ENCODE measurements around the gene FOXD4L1.
"Not testable (repeated sequence)": the region's sequence is repeated elsewhere in the genome, so short reads cannot be mapped to it uniquely, and the experiment has no call there.

Gene FOXD4L1

DNA sequence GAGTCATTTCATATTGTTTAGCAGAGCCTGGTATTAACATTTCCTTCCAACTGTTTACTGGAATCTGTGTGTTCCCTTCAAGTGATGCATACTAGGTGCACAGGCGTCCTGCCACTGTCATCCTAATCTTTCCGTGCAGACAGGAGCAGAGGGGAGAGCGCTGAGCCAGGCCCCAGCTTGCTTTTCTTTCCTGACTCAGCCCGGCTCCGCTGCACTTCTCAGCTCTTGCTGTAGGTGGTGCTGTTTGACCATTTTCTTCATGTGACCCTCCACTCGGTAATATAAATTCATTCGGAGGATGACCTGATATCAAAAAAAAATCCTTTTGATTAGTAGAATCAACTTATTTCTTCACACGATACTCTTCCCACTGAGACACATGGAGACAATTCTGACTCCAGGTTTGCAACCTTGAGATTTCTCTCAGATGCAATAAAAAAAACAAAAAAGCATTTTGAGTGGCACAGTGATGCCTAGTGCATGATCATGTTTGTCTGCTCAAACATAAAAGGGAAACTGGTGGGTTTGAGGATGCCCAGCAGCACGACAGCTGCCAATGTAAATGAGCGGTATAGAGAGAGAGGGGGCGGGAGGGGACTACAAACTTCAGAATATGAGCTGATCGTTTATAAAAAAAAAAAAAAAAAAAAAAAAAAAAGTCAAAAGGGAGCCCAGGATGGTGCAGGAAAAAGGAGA lies 29.0 kb downstream of the FOXD4L1 start:
- DNase-seq: not testable (repeated sequence)

DNA sequence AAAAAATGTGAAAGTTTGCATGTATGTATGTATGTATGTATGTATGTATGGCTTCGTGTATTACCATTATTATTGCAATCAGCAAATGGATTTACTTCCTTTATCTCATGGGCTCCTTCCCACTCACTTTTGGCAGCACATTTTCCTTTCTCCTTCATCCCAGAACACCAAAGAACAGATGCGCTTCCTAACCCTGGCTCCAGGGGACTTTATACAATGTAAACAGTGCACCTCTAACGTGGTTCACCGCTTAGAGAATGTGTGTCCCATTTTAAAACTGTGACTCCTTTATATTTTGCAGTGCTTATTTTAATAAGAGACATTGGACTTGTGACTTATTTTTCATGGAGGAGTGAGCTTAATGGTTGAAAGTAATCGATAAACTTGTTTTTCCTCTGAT lies 29.7 kb downstream of the FOXD4L1 start:
- DNase-seq: not testable (repeated sequence)

DNA sequence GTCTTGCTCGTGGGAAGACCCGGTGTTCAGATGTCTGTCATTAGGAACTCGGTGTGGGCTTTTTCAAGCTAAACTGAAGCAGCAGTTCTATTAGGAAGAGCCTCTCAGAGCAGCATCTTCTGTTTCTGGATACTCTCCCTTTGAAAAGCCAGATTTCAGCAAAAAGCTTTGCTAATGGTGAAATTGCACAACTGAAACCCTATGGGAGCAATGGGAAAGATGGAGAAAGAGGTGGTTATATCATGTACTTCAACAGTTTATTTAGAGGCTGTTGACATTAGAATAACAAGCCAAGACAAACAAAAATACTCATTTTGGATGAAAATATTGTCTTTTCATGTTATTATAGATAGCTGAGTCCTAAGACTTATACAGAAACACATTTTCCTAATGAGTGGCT lies 30.4 kb downstream of the FOXD4L1 start:
- DNase-seq: not testable (repeated sequence)

DNA sequence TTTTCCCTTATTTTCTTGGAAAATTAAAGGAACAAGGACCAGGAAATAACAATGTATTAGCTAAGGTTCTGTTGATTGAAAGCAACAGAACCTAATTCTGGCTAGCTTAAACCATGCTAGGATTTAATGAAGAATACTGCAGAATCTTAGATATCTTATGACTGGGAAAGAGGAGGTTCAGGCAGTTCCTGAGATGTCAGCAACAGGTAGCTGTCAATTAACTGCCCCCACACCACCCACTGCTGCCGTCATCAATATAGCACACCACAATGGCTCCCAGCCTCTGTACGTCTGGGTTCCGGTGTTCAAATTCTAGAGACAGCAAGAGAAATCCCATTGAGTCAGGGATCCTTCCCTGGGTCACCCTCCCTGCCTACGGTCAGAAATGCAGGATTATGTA lies 34.5 kb downstream of the FOXD4L1 start:
- DNase-seq: not testable (repeated sequence)

DNA sequence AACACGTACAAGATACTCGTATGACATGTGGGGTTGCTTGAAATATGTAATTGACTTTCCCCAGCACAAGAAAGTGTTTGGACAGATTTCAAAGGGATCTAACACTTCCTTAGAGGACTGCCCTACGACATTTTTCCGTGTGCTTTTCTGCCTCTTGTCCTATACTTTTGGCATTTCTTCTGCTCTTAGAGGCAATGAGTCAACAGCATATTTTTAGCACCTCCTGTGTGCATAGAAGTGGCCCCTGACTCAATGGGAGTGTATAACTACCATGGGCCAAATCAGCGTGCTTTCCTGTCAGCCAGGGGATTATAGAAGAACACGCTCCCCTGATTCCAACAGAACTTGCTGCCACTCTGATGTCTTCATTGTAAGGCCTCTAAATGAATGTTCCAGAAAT lies 38.1 kb downstream of the FOXD4L1 start:
- DNase-seq: not testable (repeated sequence)

DNA sequence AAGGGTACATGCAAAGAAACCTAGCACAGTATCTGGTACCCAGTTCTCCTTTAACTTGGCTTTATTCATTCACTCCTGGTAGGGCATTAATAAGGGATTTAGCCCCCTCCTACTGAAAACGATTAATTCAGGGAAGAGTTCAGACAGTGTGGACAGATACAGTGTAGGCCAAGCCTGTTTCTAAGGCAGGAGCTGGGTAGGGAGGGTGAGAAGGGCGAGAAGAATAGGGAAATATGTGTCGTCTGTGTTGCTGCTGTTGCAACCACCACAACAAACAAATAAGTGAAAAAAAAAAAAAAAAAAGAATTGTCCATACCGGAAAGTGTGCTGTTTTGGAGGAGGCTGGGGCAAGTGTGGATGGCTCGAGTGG lies 42.4 kb downstream of the FOXD4L1 start:
- not testable (repeated sequence) for DNase-seq

DNA sequence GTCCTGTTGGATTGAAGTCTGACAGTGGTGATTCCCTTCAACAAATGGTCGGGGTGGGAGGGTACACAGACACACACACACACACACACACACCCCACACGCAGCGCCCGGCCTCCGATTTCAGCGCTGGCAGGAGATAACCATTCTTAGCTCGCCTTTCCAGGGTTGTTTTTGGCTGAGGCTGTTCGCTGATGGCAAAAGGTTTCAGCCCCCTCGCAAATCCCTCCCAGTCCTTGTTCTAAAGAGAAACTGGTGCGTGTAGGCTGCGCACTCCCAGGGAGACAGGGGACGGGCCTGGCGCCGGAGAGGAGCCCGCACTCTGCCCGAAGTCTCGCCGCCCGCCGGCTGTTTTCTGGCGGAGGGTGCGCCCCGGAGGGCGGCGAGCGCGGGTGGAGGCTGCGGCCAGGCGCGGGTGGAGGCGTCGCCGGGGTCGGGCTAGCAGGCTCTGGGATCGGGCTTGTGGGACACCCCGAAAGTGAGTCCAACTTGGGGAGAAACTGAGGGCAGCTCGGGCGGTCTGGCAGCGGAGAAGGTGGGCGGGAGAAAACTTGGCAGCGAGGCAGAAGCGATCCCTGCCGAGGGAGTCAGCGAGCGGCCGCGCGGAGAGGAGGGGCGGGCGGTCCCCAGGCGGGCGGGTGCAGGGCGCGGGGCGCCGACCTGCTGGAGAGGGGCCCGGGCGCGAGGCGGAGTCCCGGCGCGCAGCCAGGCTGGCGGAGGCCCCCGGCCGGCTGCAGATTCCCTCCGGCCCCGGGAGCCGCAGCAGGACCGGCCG lies 42.9 kb downstream of the FOXD4L1 start:
- peak; percentile 2 to 4 for DNase-seq

DNA sequence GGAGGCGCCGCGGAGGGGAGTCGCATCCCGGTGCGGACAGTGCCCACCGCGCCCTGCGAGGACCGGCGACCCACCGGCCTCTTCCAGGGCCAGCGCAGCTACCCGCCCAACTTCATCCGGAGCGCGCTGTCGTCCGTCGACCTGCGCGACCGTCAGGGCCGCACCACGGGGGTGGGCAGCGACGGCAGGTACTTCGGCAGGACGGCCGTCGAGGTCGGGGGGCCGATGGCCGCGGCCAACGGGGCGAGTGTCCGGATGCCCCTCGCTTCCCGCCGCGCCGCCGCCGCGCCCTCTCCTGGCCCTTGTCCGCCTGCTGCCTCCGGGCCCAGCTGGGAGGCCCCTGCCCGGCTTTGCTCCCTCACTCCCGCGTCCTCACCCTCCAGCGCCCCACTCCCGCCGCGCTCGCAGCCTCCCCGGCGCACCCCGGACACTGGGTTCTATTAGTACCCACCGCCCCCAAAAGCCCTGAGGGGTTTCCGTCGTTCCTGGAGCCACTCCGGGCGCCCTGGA lies 43.6 kb downstream of the FOXD4L1 start:
- DNase-seq: not testable (repeated sequence)

DNA sequence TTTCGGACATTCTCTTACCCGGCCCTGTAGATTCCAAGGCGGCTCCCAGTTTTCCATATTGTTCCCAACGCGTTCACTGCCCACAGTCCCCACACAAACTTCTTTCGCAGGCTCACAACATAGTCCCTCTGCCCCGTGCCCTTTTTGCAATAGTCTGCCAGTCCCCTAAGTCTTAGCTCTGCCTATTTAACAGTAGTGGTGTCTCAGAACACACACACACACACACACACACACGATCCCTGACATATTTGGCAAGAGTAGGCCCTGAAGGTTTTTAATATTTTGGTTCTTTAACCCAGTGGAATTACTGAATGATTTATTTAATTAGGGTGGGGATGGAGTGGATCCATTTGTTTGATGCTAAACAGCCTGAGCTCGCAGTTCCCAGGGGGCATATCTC lies 44.1 kb downstream of the FOXD4L1 start:
- DNase-seq: not testable (repeated sequence)

Data from activated CD4-positive, alpha-beta T cell treated with anti-CD3 and anti-CD28 coated beads, Interleukin-2, amount 50 U/mL, for 4 hours (primary cell).